ENCODE data around the gene NPTX1. TPM values are rescaled to one million over a fixed set of nuclear protein-coding genes. Genes with fewer than 3 reads are reported as not detected.

Gene NPTX1
- polyA plus RNA-seq, 1 donor from 2014 or later: 0.56 TPM

GRCh38 chr17:80516171-80516932 is 39.9 kb upstream of the NPTX1 start:
- H3K27me3 ChIP-seq (ENCODE audit: insufficient read depth, low read depth, low read length): no peaks in the 10 kb centered on the region
- H3K4me3 ChIP-seq (ENCODE audit: low read length): no peak overlapping the region
- H3F3A ChIP-seq (ENCODE audit: insufficient read depth, low read length, poor library complexity, severe bottlenecking): no peaks in the 10 kb centered on the region
- H3K9me3 ChIP-seq (ENCODE audit: low read length): no peaks in the 10 kb centered on the region
- H4K20me1 ChIP-seq (ENCODE audit: insufficient read depth): no peaks in the 10 kb centered on the region
- no peaks in the 10 kb centered on the region for H3K36me3 ChIP-seq (ENCODE audit: insufficient read depth, low read length)
- H3K9me2 ChIP-seq (ENCODE audit: insufficient read depth, low read length): no peaks in the 10 kb centered on the region
- no peak overlapping the region for H3K4me2 ChIP-seq (ENCODE audit: low read length)
- H3K79me2 ChIP-seq (replicated peaks; ENCODE audit: insufficient read depth, low read length): no peaks in the 10 kb centered on the region
- no peak overlapping the region for H3K9ac ChIP-seq (ENCODE audit: low read length)
- H2AFZ ChIP-seq (ENCODE audit: low read depth, low read length): no peak overlapping the region
- no peak overlapping the region for H3K27ac ChIP-seq (ENCODE audit: low read length)
- TF ChIP-seq EP300 (conservative IDR thresholded peaks at IDR 0.05; ENCODE audit: poor library complexity, severe bottlenecking): no peak
- TF ChIP-seq TAF1 (IDR thresholded peaks at IDR 0.05; ENCODE audit: low read depth): no peak
- no peak for TF ChIP-seq REST (IDR thresholded peaks at IDR 0.05; ENCODE audit: borderline replicate concordance)
- no peak for TF ChIP-seq POLR2AphosphoS5 (IDR thresholded peaks at IDR 0.05)
- no peak for TF ChIP-seq SMC3 (conservative IDR thresholded peaks at IDR 0.05; ENCODE audit: poor library complexity)
- no peak for TF ChIP-seq MXI1 (conservative IDR thresholded peaks at IDR 0.05; ENCODE audit: poor library complexity, severe bottlenecking)
- TF ChIP-seq EZH2 (IDR thresholded peaks at IDR 0.05; ENCODE audit: borderline replicate concordance, insufficient read depth, low read length, poor library complexity, severe bottlenecking): no peak
- TF ChIP-seq, protein P1, sequence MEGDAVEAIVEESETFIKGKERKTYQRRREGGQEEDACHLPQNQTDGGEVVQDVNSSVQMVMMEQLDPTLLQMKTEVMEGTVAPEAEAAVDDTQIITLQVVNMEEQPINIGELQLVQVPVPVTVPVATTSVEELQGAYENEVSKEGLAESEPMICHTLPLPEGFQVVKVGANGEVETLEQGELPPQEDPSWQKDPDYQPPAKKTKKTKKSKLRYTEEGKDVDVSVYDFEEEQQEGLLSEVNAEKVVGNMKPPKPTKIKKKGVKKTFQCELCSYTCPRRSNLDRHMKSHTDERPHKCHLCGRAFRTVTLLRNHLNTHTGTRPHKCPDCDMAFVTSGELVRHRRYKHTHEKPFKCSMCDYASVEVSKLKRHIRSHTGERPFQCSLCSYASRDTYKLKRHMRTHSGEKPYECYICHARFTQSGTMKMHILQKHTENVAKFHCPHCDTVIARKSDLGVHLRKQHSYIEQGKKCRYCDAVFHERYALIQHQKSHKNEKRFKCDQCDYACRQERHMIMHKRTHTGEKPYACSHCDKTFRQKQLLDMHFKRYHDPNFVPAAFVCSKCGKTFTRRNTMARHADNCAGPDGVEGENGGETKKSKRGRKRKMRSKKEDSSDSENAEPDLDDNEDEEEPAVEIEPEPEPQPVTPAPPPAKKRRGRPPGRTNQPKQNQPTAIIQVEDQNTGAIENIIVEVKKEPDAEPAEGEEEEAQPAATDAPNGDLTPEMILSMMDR (IDR thresholded peaks at IDR 0.05; ENCODE audit: poor library complexity, severe bottlenecking): no peak
- no peak for TF ChIP-seq RAD21 (conservative IDR thresholded peaks at IDR 0.05)

- Histone ChIP-seq H3K79me2 (replicated peaks; ENCODE audit: insufficient read depth, low read length) (no peaks in the 10 kb centered on the region), H2AFZ (ENCODE audit: low read depth, low read length) (no peak overlapping the region), H3K4me2 (ENCODE audit: low read length) (no peak overlapping the region), H3K27me3 (ENCODE audit: insufficient read depth, low read depth, low read length) (no peaks in the 10 kb centered on the region), H3K9me2 (ENCODE audit: insufficient read depth, low read length) (no peaks in the 10 kb centered on the region), H3K9ac (ENCODE audit: low read length) (no peak overlapping the region), H3K27ac (ENCODE audit: low read length) (no peak overlapping the region), H3F3A (ENCODE audit: insufficient read depth, low read length, poor library complexity, severe bottlenecking) (no peaks in the 10 kb centered on the region), H3K4me3 (ENCODE audit: low read length) (no peak overlapping the region), H4K20me1 (ENCODE audit: insufficient read depth) (no peaks in the 10 kb centered on the region), H3K9me3 (ENCODE audit: low read length) (no peaks in the 10 kb centered on the region), H3K36me3 (ENCODE audit: insufficient read depth, low read length) (no peaks in the 10 kb centered on the region)
- TF ChIP-seq EP300 (conservative IDR thresholded peaks at IDR 0.05; ENCODE audit: poor library complexity, severe bottlenecking) (no peak), MXI1 (conservative IDR thresholded peaks at IDR 0.05; ENCODE audit: poor library complexity, severe bottlenecking) (no peak), TAF1 (IDR thresholded peaks at IDR 0.05; ENCODE audit: low read depth) (no peak), POLR2AphosphoS5 (IDR thresholded peaks at IDR 0.05) (no peak), RAD21 (conservative IDR thresholded peaks at IDR 0.05) (no peak), SMC3 (conservative IDR thresholded peaks at IDR 0.05; ENCODE audit: poor library complexity) (no peak), EZH2 (IDR thresholded peaks at IDR 0.05; ENCODE audit: borderline replicate concordance, insufficient read depth, low read length, poor library complexity, severe bottlenecking) (no peak), REST (IDR thresholded peaks at IDR 0.05; ENCODE audit: borderline replicate concordance) (no peak)
- TF ChIP-seq, protein P1 (IDR thresholded peaks at IDR 0.05; ENCODE audit: poor library complexity, severe bottlenecking): no peak
Observed at GRCh38 chr17:80513892-80514291, 37.5 kb upstream of the NPTX1 start.

All from neural cell (in vitro differentiated cells).